ENCODE data around the gene CPNE7.

Gene CPNE7

GRCh38 chr16:89575247-89576152 lies at the start of gene CPNE7:
Gene CPNE7, plus strand, starts transcription at chr16:89575758. Its CDS starts 140 bp downstream, at chr16:89575898.
- DNase-seq (ENCODE audit: low spot score) = peak; percentile 74

- no peak for DNase-seq (ENCODE audit: low spot score)
Observed at GRCh38 chr16:89529097-89529496, 46.5 kb upstream of the CPNE7 start.

GRCh38 chr16:89530401-89531381 lies 44.9 kb upstream of the CPNE7 start:
- DNase-seq (ENCODE audit: low spot score) = no peak

GRCh38 chr16:89531821-89532526 lies 43.6 kb upstream of the CPNE7 start:
- no peak for DNase-seq (ENCODE audit: low spot score)

GRCh38 chr16:89534252-89534756 lies 41.3 kb upstream of the CPNE7 start:
- no peak for DNase-seq (ENCODE audit: low spot score)

GRCh38 chr16:89536371-89536770 lies 39.2 kb upstream of the CPNE7 start:
- no peak for DNase-seq (ENCODE audit: low spot score)

GRCh38 chr16:89536886-89537548 lies 38.5 kb upstream of the CPNE7 start:
- no peak for DNase-seq (ENCODE audit: low spot score)

- DNase-seq (ENCODE audit: low spot score) = no peak
Observed at GRCh38 chr16:89537549-89537925, 38.0 kb upstream of the CPNE7 start.

- no peak for DNase-seq (ENCODE audit: low spot score)
Observed at GRCh38 chr16:89538286-89538685, 37.3 kb upstream of the CPNE7 start.

- DNase-seq (ENCODE audit: low spot score) = no peak
Observed at GRCh38 chr16:89540557-89540956, 35.0 kb upstream of the CPNE7 start.

GRCh38 chr16:89541792-89542191 lies 33.8 kb upstream of the CPNE7 start:
- DNase-seq (ENCODE audit: low spot score) = no peak

- no peak for DNase-seq (ENCODE audit: low spot score)
Observed at GRCh38 chr16:89544113-89544512, 31.4 kb upstream of the CPNE7 start.

- no peak for DNase-seq (ENCODE audit: low spot score)
Observed at GRCh38 chr16:89544713-89545043, 30.9 kb upstream of the CPNE7 start.

- no peak for DNase-seq (ENCODE audit: low spot score)
Observed at GRCh38 chr16:89545044-89545830, 30.3 kb upstream of the CPNE7 start.

- DNase-seq (ENCODE audit: low spot score) = no peak
Observed at GRCh38 chr16:89545831-89546574, 29.6 kb upstream of the CPNE7 start.

GRCh38 chr16:89546781-89547180 lies 28.8 kb upstream of the CPNE7 start:
- no peak for DNase-seq (ENCODE audit: low spot score)

GRCh38 chr16:89547291-89547690 lies 28.3 kb upstream of the CPNE7 start:
- DNase-seq (ENCODE audit: low spot score) = no peak

GRCh38 chr16:89547860-89548259 lies 27.7 kb upstream of the CPNE7 start:
- DNase-seq (ENCODE audit: low spot score) = no peak

- no peak for DNase-seq (ENCODE audit: low spot score)
Observed at GRCh38 chr16:89548344-89549006, 27.1 kb upstream of the CPNE7 start.

Data from GM03348 (cell line).